Fibroblast of upper back skin (primary cell): ENCODE data around the gene SOAT2.

Source experiments
- DNase-seq: peaks from one replicate; pipeline ENCODE4 v3.0.0-alpha.2; 2013

SOAT2 gene

GRCh38 chr12:53065975-53066931, 37.0 kb upstream of the SOAT2 start:
- peak; percentile 82 for DNase-seq

- no peak for DNase-seq
Measured at GRCh38 chr12:53067074-53067992, 36.0 kb upstream of the SOAT2 start.

- no peak for DNase-seq
Measured at GRCh38 chr12:53067993-53068770, 35.1 kb upstream of the SOAT2 start.

- no peak for DNase-seq
Measured at GRCh38 chr12:53068811-53069585, 34.3 kb upstream of the SOAT2 start.

- no peak for DNase-seq
Measured at GRCh38 chr12:53069621-53070410, 33.5 kb upstream of the SOAT2 start.

- DNase-seq, result peak; percentile 49
Measured at GRCh38 chr12:53070877-53071492, 32.3 kb upstream of the SOAT2 start.

- peak; percentile 72 for DNase-seq
Measured at GRCh38 chr12:53071591-53072551, 31.4 kb upstream of the SOAT2 start.

- DNase-seq, result no peak
Measured at GRCh38 chr12:53073881-53074280, 29.4 kb upstream of the SOAT2 start.

- DNase-seq, result no peak
Measured at GRCh38 chr12:53074283-53074998, 28.8 kb upstream of the SOAT2 start.

GRCh38 chr12:53074999-53075370, 28.3 kb upstream of the SOAT2 start:
- no peak for DNase-seq

GRCh38 chr12:53076461-53076860, 26.8 kb upstream of the SOAT2 start:
- no peak for DNase-seq

- no peak for DNase-seq
Measured at GRCh38 chr12:53077030-53077429, 26.3 kb upstream of the SOAT2 start.

GRCh38 chr12:53078425-53079225, 24.7 kb upstream of the SOAT2 start:
- no peak for DNase-seq

GRCh38 chr12:53079226-53080117, 23.8 kb upstream of the SOAT2 start, which contains the start of gene SPRYD3:
TSS of gene SPRYD3 (minus strand) at chr12:53079390. CDS start at chr12:53079333, 57 bp downstream.
- DNase-seq, result peak; percentile 97

- no peak for DNase-seq
Measured at GRCh38 chr12:53082637-53083175, 20.6 kb upstream of the SOAT2 start.

GRCh38 chr12:53086361-53086760, 16.9 kb upstream of the SOAT2 start:
- no peak for DNase-seq
